ENCODE data around the gene TMEM221.

GRCh38 chr19:17420475-17420924, 28.0 kb downstream of the TMEM221 start:
- TF ChIP-seq CTCF (IDR thresholded peaks at IDR 0.05 in 8 of 11, conservative IDR thresholded peaks at IDR 0.05 in 3 of 11): peak in 3 of 11 experiments; percentile 8 to 31 (median 13)
- TF ChIP-seq POLR2A (IDR thresholded peaks at IDR 0.05): no peak
- peak in 1 of 3 donors; percentile 13 for TF ChIP-seq POLR2AphosphoS5 (IDR thresholded peaks at IDR 0.05)

Data from spleen (tissue), 7 donors.